Measurements from ENCODE around the gene LRRC56. TPM values are rescaled to one million over a fixed set of nuclear protein-coding genes. Genes with fewer than 3 reads are reported as not detected.
"Not testable (repeated sequence)": the region's sequence is repeated elsewhere in the genome, so short reads cannot be mapped to it uniquely, and the experiment has no call there.

Gene LRRC56
- total and polyA plus RNA-seq, 5 donors from 2014 or later = 0.89 to 5.8 (median 2.7) TPM

- no peaks in the 10 kb centered on the region for H3K9me3 ChIP-seq (ENCODE audit: control insufficient read depth in 2 of 2, low read length in 2 of 2)
- H3K27ac ChIP-seq (ENCODE audit: insufficient read depth, low read length, poor library complexity, severe bottlenecking) = peak overlapping the region; percentile 68
- Mint-ChIP-seq H3K27me3 (no peaks in the 10 kb centered on the region), H3K9me3 (no peaks in the 10 kb centered on the region), H3K4me3 (peak overlapping the region; percentile 76 to 86 (median 84)), H3K27ac (peak overlapping the region in 1 of 3 donors; percentile 84), H3K4me1 (peaks cover 0 to 15% (median 0%) of the 10 kb centered on the region in 4 donors), H3K36me3 (no peaks in the 10 kb centered on the region)
- H3K4me1 ChIP-seq (ENCODE audit: control insufficient read depth, insufficient read depth, low read length, poor library complexity, severe bottlenecking) = peaks cover 13% of the 10 kb centered on the region
- ATAC-seq (ENCODE audit: low read depth in 2 of 2) (peak; percentile 87 to 89), DNase-seq (peak; percentile 91 to 96 (median 96))
- no peaks in the 10 kb centered on the region for H3K27me3 ChIP-seq (ENCODE audit: control insufficient read depth, insufficient read depth, low read length)
- H3K36me3 ChIP-seq (ENCODE audit: control insufficient read depth, insufficient read depth, low read length) = no peaks in the 10 kb centered on the region
- H3K4me3 ChIP-seq (ENCODE audit: low read depth, low read length) = peak overlapping the region; percentile 48
Observed at GRCh38 chr11:568306-569157, 31.2 kb downstream of the LRRC56 start.

- peaks cover 4 to 19% (median 5%) of the 10 kb centered on the region in 4 donors for H3K4me1 Mint-ChIP-seq
- peak overlapping the region in 2 of 3 donors; percentile 84 to 86 for H3K27ac Mint-ChIP-seq
- H3K36me3 ChIP-seq (ENCODE audit: control insufficient read depth, insufficient read depth, low read length) = no peaks in the 10 kb centered on the region
- peak overlapping the region; percentile 68 for H3K27ac ChIP-seq (ENCODE audit: insufficient read depth, low read length, poor library complexity, severe bottlenecking)
- no peaks in the 10 kb centered on the region for H3K9me3 Mint-ChIP-seq
- no peaks in the 10 kb centered on the region for H3K9me3 ChIP-seq (ENCODE audit: control insufficient read depth in 2 of 2, low read length in 2 of 2)
- peaks cover 16% of the 10 kb centered on the region for H3K4me1 ChIP-seq (ENCODE audit: control insufficient read depth, insufficient read depth, low read length, poor library complexity, severe bottlenecking)
- peak overlapping the region; percentile 83 to 86 (median 84) for H3K4me3 Mint-ChIP-seq
- no peaks in the 10 kb centered on the region for H3K36me3 Mint-ChIP-seq
- DNase-seq = no peak
- H3K4me3 ChIP-seq (ENCODE audit: low read depth, low read length) = peak overlapping the region; percentile 48
- ATAC-seq (ENCODE audit: low read depth in 2 of 2) = no peak
- H3K27me3 ChIP-seq (ENCODE audit: control insufficient read depth, insufficient read depth, low read length) = no peaks in the 10 kb centered on the region
- no peaks in the 10 kb centered on the region for H3K27me3 Mint-ChIP-seq
Observed at GRCh38 chr11:569158-569885, 32.0 kb downstream of the LRRC56 start.

- H3K4me3 Mint-ChIP-seq = peak overlapping the region in 1 of 4 donors; percentile 32
- H3K36me3 Mint-ChIP-seq = no peaks in the 10 kb centered on the region
Observed at GRCh38 chr11:571802-572185, 34.5 kb downstream of the LRRC56 start.

GRCh38 chr11:573146-573759 lies 35.9 kb downstream of the LRRC56 start:
- H3K4me1 Mint-ChIP-seq = peaks cover 4 to 39% (median 14%) of the 10 kb centered on the region in 4 donors
- no peaks in the 10 kb centered on the region for H3K36me3 Mint-ChIP-seq
- ATAC-seq (ENCODE audit: low read depth in 2 of 2) (no peak), DNase-seq (no peak)
- peaks cover 0 to 1% (median 0%) of the 10 kb centered on the region in 7 donors for H3K9me3 Mint-ChIP-seq
- Histone ChIP-seq H3K27ac (ENCODE audit: insufficient read depth, low read length, poor library complexity, severe bottlenecking) (no peak overlapping the region), H3K36me3 (ENCODE audit: control insufficient read depth, insufficient read depth, low read length) (no peaks in the 10 kb centered on the region), H3K4me1 (ENCODE audit: control insufficient read depth, insufficient read depth, low read length, poor library complexity, severe bottlenecking) (peaks cover 42% of the 10 kb centered on the region), H3K4me3 (ENCODE audit: low read depth, low read length) (no peak overlapping the region), H3K27me3 (ENCODE audit: control insufficient read depth, insufficient read depth, low read length) (no peaks in the 10 kb centered on the region), H3K9me3 (ENCODE audit: control insufficient read depth in 2 of 2, low read length in 2 of 2) (no peaks in the 10 kb centered on the region)
- H3K4me3 Mint-ChIP-seq = peak overlapping the region in 2 of 4 donors; percentile 55 to 93
- peaks cover 5% of the 10 kb centered on the region for H3K27me3 Mint-ChIP-seq
- H3K27ac Mint-ChIP-seq = no peak overlapping the region

More at GRCh38 chr11:571802-572185, 34.5 kb downstream of the LRRC56 start:
- ATAC-seq (ENCODE audit: low read depth in 2 of 2) = no peak
- H3K4me1 Mint-ChIP-seq = peaks cover 4 to 31% (median 12%) of the 10 kb centered on the region in 4 donors
- no peak for DNase-seq
- peaks cover 5% of the 10 kb centered on the region for H3K27me3 Mint-ChIP-seq
- peaks cover 0 to 1% (median 0%) of the 10 kb centered on the region in 7 donors for H3K9me3 Mint-ChIP-seq
- Histone ChIP-seq H3K27me3 (ENCODE audit: control insufficient read depth, insufficient read depth, low read length) (no peaks in the 10 kb centered on the region), H3K27ac (ENCODE audit: insufficient read depth, low read length, poor library complexity, severe bottlenecking) (no peak overlapping the region), H3K4me1 (ENCODE audit: control insufficient read depth, insufficient read depth, low read length, poor library complexity, severe bottlenecking) (peaks cover 30% of the 10 kb centered on the region), H3K36me3 (ENCODE audit: control insufficient read depth, insufficient read depth, low read length) (no peaks in the 10 kb centered on the region), H3K9me3 (ENCODE audit: control insufficient read depth in 2 of 2, low read length in 2 of 2) (no peaks in the 10 kb centered on the region), H3K4me3 (ENCODE audit: low read depth, low read length) (no peak overlapping the region)
- no peak overlapping the region for H3K27ac Mint-ChIP-seq

GRCh38 chr11:574031-574570 lies 36.8 kb downstream of the LRRC56 start:
- peak overlapping the region in 2 of 3 donors; percentile 88 to 89 for H3K27ac Mint-ChIP-seq
- peak in 2 of 3 donors; percentile 29 to 75 for DNase-seq
- H3K27ac ChIP-seq (ENCODE audit: insufficient read depth, low read length, poor library complexity, severe bottlenecking); H3K9me3 Mint-ChIP-seq; H3K9me3 ChIP-seq (ENCODE audit: control insufficient read depth in 2 of 2, low read length in 2 of 2); ATAC-seq (ENCODE audit: low read depth in 2 of 2); H3K4me3 ChIP-seq (ENCODE audit: low read depth, low read length); H3K27me3 ChIP-seq (ENCODE audit: control insufficient read depth, insufficient read depth, low read length); H3K36me3 ChIP-seq (ENCODE audit: control insufficient read depth, insufficient read depth, low read length); H3K27me3 Mint-ChIP-seq; H3K36me3 Mint-ChIP-seq: not testable (repeated sequence)
- peaks cover 4 to 46% (median 15%) of the 10 kb centered on the region in 4 donors for H3K4me1 Mint-ChIP-seq
- H3K4me1 ChIP-seq (ENCODE audit: control insufficient read depth, insufficient read depth, low read length, poor library complexity, severe bottlenecking) = peaks cover 47% of the 10 kb centered on the region
- peak overlapping the region; percentile 91 to 93 (median 92) for H3K4me3 Mint-ChIP-seq

GRCh38 chr11:574632-575312 lies 37.4 kb downstream of the LRRC56 start:
- no peak overlapping the region for H3K27ac ChIP-seq (ENCODE audit: insufficient read depth, low read length, poor library complexity, severe bottlenecking)
- H3K36me3 ChIP-seq (ENCODE audit: control insufficient read depth, insufficient read depth, low read length) = no peaks in the 10 kb centered on the region
- Mint-ChIP-seq H3K27me3 (peaks cover 5% of the 10 kb centered on the region), H3K9me3 (peaks cover 0 to 1% (median 0%) of the 10 kb centered on the region in 7 donors), H3K27ac (peak overlapping the region; percentile 76 to 89 (median 88)), H3K4me1 (peaks cover 4 to 51% (median 18%) of the 10 kb centered on the region in 4 donors), H3K4me3 (peak overlapping the region; percentile 91 to 93 (median 92)), H3K36me3 (no peaks in the 10 kb centered on the region)
- ATAC-seq (ENCODE audit: low read depth in 2 of 2) = no peak
- H3K4me3 ChIP-seq (ENCODE audit: low read depth, low read length) = peak overlapping the region; percentile 44
- peak in 1 of 3 donors; percentile 28 for DNase-seq
- peaks cover 45% of the 10 kb centered on the region for H3K4me1 ChIP-seq (ENCODE audit: control insufficient read depth, insufficient read depth, low read length, poor library complexity, severe bottlenecking)
- no peaks in the 10 kb centered on the region for H3K27me3 ChIP-seq (ENCODE audit: control insufficient read depth, insufficient read depth, low read length)
- H3K9me3 ChIP-seq (ENCODE audit: control insufficient read depth in 2 of 2, low read length in 2 of 2) = no peaks in the 10 kb centered on the region

Measured in CD4-positive, CD25-positive, alpha-beta regulatory T cell (primary cell).